SIG-M5 treated with dmso at 0.1 percent for 504 hours (cell line): ENCODE data around the gene GRIN1.
"Not testable (repeated sequence)": the region's sequence is repeated elsewhere in the genome, so short reads cannot be mapped to it uniquely, and the experiment has no call there.

Experiments used
- DNase-seq: peaks from one replicate; lab custom pipeline; 2025; ENCODE audit not compliant: unreplicated experiment; lab: John Stamatoyannopoulos, UW

Gene GRIN1

DNA sequence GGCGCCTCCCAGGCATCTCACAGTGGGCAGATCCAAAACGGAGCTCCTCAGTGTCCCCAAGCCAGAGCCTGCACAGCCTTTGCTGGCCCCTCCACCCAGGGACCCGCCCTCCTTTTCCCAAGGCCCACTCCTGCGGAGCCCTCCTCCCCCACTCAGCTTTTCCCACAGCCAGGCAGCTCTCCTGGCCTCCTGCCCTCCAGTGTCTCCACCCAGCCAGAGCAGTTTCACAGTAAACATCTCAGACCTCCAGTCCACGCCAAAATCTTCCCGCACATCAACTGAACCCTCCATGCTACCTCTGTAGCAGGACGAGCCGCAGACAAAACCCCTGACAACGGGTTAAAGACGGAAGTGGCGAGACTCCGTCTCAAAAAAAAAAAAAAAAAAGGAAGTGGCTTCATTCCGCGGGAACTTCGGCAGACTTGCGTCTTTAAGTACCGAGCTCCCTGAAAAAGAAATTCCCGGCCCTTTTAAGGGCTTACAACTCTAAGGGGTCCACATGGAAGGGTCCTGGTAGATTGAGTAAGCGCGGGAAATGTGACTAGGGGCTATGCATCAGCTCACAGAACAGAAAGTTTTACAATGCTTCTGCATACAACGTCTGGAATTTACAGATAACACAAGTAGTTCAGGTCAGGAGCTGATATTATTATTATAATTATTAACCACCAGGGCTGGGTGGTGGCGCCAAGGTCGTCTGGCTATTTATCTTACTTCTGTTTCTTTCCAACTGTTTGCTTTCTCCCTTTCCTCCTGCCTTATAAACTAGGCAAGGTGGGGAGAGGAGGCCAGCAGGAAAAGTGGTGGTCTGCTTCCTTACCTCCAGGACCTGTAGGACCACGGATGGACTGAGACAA, 11.4 kb upstream of the GRIN1 start:
- peak; percentile 72 for DNase-seq

DNA sequence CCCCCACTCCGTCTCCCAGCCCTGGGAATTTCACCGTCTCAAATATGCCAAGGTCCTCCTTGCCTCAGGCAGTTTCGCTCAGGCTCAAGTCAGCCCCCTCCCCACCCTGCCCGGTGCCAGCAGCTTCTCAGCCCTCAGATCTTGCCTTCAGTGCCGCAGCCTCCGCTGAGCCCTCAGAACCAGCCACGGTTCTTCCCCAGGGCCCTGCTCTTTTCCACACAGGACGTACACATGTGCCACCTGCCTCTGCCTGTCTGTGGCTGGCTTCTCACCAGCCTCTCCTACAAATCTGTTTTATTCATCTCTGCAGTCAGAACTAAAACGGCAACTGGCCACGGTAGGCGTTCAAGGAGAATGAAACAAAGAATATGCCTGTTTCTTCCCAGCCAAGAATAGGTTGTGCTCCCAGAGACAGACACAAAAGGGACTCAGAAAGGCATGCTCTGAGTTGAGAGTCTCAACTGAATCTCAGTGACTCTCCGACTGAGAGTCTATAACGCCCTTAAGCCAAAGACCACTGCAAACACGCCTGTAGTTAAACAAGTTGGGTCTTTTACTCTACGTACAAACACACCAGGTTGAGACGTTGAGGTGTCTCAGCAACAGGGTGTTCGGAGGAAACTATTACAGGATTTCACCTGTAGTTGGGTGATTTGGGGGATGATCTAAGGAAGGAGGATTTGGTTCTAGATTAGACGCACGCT, 10.6 kb upstream of the GRIN1 start:
- no peak for DNase-seq

- DNase-seq, result no peak
Measured at GRCh38 chr9:137128862-137129455, 10.0 kb upstream of the GRIN1 start.

- DNase-seq, result peak; percentile 83
Measured at GRCh38 chr9:137129456-137130175, 9.3 kb upstream of the GRIN1 start.

DNA sequence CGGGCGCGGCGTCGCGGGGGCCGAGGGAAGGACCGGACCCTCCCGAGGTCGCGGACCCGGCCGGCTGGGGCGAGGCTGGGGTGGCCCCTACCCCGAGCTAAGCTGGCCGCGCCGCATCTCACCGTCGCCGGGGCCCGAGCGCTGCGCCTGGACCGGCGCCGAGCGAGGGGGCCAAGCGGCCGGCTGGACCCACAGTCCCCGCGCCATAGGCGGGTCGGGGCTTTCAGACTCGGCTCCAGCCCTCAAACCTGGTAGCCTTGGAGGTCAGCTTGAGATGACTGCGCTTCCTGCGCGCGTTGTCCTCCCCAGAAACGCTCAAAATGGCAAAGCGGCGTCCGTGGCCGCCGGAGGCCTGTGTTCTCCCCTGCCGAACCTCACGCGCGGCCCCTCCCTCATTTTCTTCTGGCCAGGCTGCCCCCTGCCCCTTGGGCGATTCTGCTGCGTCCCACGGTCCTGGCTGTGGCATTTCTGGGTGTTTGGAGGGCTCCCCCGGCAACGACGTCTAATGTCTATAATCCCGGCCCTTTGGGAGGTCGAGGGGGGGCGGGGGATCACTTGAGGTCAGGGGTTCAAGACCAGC, 8.7 kb upstream of the GRIN1 start:
- DNase-seq, result no peak

DNA sequence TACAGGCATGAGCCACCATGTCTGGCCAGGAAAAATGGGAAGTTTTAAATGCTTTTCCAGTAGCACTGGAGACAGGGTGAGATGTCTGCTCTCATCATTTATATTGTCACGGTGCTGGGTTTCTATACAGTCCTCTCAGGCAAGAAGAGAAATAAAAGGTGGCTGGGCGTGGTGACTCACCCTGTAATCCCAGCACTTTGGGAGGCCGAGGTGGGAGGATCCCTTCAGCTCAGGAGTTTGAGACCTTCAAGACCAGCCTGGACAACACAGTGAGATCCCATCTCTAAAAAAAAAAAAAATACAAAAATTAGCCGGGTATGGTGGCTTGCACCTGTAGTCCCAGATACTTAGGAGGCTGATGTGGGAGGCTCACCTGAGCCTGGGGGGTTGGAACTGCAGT, 4.8 kb upstream of the GRIN1 start:
- DNase-seq, result no peak

- not testable (repeated sequence) for DNase-seq
Measured at GRCh38 chr9:137135154-137135553, 3.8 kb upstream of the GRIN1 start.

DNA sequence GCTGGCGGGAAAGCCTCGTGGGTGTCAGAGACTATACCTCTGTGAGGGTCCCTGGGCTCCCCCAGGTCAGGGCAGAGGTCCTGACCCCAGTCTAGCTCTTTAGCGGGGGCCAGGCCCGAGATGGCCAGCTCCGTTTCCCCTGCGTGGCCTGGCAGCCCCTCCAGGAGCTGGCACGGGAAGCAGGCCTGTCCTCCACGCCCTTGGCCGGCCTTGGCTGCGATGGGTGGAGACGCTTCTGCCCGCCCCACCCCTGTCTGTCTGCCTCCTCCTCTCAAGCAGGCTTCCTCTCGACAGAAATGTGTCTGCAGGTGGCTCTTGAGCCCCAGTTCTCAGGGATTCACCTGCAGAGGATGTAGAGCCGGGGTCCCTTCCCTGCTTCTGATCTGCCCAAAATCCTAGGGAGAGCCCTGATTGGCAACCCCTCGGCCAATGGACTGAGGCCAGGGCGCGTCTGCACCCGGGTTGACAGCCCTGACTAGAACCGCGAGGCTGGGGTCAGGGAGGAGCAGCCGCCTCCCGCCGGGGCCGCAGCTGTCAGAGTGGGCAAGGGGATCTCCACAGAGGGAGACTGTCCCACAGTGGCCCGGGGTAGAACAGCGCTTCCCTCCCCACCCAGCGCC, 2.6 kb upstream of the GRIN1 start:
- DNase-seq, result no peak

DNA sequence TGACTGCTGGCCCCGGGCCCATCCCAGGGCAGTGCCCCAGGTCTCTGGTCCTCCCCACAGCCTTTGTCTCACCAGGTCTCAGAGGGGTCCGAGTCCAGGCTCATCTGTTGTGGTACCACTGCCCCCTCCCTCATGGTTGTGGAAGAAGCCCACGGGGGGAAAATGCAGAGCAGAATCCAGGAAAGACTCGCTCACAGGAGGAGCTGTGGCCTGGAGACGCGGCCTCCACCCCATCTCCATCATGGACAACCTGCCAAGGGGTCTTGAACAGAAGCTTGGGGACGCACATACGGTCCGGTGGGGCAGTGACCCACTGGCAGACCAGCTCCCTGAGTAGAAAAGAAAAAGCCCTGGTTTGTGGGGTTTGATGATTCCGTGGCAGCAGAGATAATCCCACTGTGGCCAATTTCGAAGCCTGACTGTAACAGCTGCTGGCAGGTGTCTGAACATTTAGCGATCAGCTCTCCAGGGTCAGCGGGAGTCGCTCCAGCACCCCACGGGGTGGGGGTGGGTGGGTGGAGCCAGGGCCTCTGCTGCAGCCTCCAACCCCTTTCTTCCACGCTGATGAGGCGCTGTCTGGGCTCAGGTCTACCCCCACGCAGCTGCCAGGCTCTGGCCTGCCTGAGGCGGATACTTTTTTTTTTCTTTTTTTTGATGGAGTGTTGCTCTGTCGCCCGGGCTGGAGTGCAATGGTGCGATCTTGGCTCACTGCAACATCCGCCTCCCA, 1.9 kb upstream of the GRIN1 start:
- DNase-seq, result no peak

DNA sequence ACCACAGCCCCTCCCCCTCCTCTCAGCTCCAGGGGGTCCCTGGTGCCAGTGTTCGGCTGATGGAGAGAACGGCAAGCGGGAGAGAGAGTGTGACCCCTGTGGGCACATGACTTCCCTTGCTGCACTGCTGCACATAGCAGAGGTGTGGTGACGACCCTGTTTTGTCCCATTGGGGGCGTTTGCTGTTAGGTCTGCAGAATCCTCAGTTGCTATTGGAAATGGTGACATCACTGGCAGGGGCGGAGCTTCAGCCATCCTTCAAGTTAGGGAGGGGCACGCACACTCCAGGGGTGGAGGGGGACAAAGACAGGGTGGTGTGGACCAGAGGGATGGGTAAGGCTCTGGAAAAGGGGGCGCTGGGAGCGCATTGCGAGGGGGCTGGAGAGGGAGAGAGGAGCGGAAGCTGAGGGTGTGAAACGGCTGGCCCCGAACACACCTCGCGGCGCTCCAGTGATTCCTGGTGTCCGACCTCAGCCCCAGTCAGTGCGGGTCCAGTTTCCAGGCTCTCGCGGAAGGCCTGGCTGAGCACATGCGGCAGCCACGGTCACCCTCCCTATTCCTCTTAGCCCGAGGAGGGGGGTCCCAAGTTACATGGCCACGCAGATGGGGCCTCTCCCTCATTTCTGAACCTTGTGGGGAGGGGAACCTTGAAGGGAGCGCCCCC, 764 bp upstream of the GRIN1 start:
- no peak for DNase-seq

DNA sequence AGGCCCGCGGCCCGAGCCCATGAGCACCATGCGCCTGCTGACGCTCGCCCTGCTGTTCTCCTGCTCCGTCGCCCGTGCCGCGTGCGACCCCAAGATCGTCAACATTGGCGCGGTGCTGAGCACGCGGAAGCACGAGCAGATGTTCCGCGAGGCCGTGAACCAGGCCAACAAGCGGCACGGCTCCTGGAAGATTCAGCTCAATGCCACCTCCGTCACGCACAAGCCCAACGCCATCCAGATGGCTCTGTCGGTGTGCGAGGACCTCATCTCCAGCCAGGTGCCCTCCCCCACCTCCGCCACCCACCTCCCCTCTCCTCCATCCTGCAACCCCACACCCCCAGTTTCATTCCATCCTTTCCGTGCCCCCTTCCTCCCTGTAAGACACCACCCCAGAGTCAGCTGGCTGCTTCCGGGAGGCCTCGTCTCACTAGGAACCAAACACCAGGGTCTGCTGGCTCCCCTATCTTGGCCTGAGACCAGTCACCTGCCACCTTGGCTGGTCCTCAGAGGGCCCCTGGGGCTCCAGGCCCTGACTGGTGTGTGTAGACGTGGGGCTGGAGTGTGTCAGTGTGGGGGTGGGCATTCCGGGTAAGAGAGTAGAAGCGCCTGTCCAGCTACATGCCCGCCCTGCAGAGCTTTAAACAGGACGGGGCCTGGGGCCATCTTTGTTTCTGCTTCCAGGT, 655 bp downstream of the GRIN1 start:
- DNase-seq, result no peak

GRCh38 chr9:137140151-137141012, 1.4 kb downstream of the GRIN1 start:
- DNase-seq, result no peak

- DNase-seq, result no peak
Measured at GRCh38 chr9:137141050-137141810, 2.3 kb downstream of the GRIN1 start.

DNA sequence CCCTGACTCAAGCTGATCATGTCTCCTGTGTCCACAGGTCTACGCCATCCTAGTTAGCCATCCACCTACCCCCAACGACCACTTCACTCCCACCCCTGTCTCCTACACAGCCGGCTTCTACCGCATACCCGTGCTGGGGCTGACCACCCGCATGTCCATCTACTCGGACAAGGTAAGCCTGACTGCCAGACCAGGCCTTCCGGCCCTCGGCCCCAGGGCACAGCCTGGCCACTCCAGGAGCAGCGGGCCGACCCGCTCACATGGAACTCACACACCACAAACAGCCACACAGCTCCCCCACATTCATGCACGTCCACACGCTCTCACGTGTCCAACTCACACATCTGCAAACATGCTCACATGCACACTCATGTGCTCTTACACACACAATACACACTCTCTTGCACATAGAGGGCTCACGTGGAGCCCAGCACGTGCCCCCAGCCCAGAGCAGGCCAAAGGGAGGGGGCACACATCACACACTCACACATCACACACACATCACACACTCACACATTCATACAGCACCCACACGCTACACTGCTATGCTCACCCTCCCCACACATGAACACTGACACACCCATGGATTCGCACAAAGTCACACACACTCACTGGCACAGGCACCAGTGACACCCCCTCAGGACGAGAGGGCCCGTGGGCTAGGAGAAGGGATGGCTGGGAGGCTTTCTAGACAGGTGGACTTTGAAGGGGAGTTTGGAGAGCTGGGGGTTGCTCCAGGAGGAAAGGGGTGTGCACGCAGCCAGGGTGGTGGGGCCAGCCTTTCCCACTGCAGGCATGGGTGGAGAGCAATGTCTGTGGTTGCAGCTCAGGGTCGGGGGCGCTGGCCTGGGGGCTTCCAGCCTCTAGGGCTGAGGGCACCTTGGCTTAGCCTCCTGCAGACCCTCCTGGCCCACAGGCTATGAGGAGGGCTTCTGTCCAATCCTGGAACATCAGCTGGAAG, 3.3 kb downstream of the GRIN1 start:
- DNase-seq, result no peak

DNA sequence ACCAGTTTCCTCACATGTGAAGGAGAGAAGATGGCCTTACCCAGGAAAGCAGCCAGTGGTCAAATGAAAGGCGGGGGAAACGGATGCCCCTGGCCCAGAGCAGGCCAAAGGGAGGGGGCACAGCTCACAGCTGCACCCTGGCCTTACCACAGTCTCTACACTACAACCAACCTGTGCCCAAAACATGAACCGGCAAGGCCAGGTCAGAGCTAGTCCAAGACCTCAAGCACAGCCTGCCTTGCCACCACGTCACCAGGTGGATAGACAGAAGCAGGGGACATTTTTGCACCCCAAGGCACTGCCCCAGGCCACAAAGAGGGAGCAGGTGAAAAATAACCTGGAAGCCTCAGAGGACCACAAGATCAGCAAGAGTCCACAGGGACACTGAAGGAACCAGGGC, 4.5 kb downstream of the GRIN1 start:
- no peak for DNase-seq
